KBM-7 (cell line): Measurements from ENCODE around the gene ACAP1.
A peak's percentile ranks its signal among the peaks of the same experiment; 100 is the strongest.
"Not testable (repeated sequence)": the region's sequence is repeated elsewhere in the genome, so short reads cannot be mapped to it uniquely, and the experiment has no call there.

Experiments
- DNase-seq: peaks from one replicate; pipeline ENCODE4 v3.0.0-alpha.2; 2015
- in situ Hi-C: fragments of 300-500 bp; cut with MboI; formaldehyde crosslinking; loops from 2 replicates; pipeline ENCODE4 v1.14.3; 2020; ENCODE audit warnings: low sequenced_read_pairs, low pct_unique_long_range_greater_than_20kb, mixed read lengths

The ACAP1 gene

DNA sequence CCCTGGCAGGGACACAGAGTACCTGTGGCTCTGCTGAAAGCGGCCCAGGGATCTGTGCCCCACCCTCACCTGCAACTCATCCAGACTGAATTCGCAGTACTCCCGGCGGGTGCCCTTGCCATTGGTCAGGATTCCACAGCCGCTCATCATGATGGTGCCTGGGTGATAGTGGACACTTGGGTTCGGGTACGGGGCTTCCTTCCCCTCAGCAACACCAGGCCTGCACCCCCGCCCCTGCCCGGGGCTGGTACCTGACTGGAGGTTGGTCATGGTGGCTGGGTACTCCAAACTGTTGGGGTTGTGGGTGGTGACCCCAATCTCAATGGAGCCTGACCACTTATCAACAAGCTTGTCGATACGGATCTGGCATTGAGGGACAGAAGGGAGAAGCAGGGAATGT, 10.1 kb upstream of the ACAP1 start:
- in situ Hi-C loops, result loop anchor here (25.0 kb wide), 1 partner anchor 289 kb away; the partner anchor contains the start of genes SLC16A11 and SLC16A13
- no peak for DNase-seq

GRCh38 chr17:7327056-7327455, 9.3 kb upstream of the ACAP1 start:
- no peak for DNase-seq
- in situ Hi-C loops, result loop anchor here (25.0 kb wide), 1 partner anchor 290 kb away; the partner anchor contains the start of genes SLC16A11 and SLC16A13

- DNase-seq, result no peak
- in situ Hi-C loops, result loop anchor here (25.0 kb wide), 1 partner anchor 290 kb away; the partner anchor contains the start of genes SLC16A11 and SLC16A13
Observed at GRCh38 chr17:7327501-7327900, 8.8 kb upstream of the ACAP1 start.

DNA sequence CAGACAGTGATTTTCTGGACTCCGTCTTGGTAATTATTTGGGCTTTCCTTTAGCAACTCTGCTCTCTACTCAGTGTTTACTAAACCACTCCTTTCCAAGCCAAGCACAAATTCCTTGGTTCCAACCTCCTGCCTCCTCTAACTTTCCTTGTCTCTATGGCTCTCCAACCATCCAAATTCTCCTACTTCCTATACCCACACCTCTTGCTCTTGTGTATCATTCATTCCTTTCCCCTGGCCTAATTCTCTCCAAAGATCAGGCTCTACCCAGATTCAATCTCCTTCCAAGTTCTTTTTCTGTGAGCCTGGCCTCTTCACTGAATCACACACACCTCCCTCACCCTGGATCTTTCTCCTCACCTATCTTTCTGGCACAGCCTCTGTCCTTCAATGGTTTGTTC, 8.3 kb upstream of the ACAP1 start:
- no peak for DNase-seq
- in situ Hi-C loops, result loop anchor here (25.0 kb wide), 1 partner anchor 291 kb away; the partner anchor contains the start of genes SLC16A11 and SLC16A13

- DNase-seq, result peak; percentile 27
- in situ Hi-C loops, result loop anchor here (25.0 kb wide), 1 partner anchor 292 kb away; the partner anchor contains the start of genes SLC16A11 and SLC16A13
Observed at GRCh38 chr17:7328840-7329373, 7.4 kb upstream of the ACAP1 start, which contains the start of gene NEURL4. Gene NEURL4 (minus strand): TSS chr17:7329335. CDS start chr17:7329312, 23 bp downstream.

DNA sequence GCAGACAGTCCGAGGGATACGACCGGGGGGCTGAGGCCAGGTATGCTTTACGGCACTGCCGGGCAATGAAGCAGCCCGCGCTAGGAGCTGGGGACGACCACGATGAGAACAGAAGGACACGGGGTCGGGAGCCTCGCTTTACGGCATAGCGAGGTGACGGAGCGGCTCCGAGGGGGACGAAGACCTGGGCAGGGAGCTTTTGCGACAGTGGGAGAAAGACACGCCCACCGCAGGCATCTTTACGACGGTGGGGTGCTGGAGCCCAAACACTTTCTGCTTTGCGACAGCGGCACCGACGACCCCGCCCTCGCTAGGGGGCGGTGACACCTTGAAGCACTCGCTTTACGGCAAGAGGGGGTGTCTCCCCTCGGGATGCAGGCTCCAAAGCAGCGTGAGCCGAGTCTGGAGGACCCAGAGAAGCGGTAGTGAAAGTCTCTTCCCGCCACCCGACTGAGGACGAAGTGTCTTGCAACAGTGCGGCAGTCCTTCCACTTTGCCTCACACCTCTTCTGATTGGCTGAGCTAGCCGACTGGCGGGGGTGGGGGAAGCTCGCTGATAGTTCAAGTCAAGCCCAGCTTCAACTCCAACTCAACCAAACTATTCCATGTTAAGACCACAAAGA, 6.8 kb upstream of the ACAP1 start:
- DNase-seq, result peak; percentile 99
- in situ Hi-C loops, result loop anchor here (25.0 kb wide), 1 partner anchor 292 kb away; the partner anchor contains the start of genes SLC16A11 and SLC16A13

DNA sequence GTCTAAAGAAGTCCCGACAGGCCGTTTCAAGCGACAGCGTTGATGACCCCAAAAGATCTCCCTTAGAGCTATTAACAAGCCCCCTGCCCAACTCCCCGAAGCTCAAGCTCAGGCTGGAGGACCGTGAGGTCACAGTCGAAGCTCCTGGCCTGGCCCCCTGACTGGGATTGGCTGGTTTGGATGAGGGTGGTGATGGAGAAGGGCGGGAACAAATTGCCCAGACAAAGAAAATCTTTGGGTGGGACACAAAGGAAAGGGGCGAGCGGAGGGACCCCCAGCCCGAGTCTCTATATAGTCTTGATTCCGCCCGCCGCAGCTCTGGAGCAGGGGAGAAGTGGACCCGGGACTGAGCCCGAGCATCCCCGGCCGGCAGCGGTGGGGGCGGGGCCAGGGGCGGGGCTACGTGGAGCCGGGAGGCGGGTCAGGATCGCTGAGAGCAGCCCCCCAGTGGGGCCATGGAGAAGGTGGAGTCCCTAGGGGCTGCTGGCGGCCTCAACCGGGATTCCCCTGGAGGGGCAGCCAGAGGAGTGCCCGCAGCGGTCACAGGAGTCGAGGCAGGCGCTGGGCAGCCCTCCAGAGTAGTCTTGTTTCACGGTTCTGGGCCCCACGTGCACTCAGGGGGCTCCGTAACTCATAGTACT, 6.2 kb upstream of the ACAP1 start:
- DNase-seq, result no peak
- in situ Hi-C loops, result loop anchor here (25.0 kb wide), 1 partner anchor 293 kb away; the partner anchor contains the start of genes SLC16A11 and SLC16A13

- in situ Hi-C loops, result loop anchor here (25.0 kb wide), 1 partner anchor 293 kb away; the partner anchor contains the start of genes SLC16A11 and SLC16A13
- DNase-seq, result no peak
Observed at GRCh38 chr17:7330638-7331015, 5.7 kb upstream of the ACAP1 start.

GRCh38 chr17:7332111-7332510, 4.2 kb upstream of the ACAP1 start:
- in situ Hi-C loops, result loop anchor here (25.0 kb wide), 1 partner anchor 295 kb away; the partner anchor contains the start of genes SLC16A11 and SLC16A13
- DNase-seq, result no peak

GRCh38 chr17:7332600-7333069, 3.7 kb upstream of the ACAP1 start:
- not testable (repeated sequence) for DNase-seq
- in situ Hi-C loops, result loop anchor here (25.0 kb wide), 1 partner anchor 295 kb away; the partner anchor contains the start of genes SLC16A11 and SLC16A13

DNA sequence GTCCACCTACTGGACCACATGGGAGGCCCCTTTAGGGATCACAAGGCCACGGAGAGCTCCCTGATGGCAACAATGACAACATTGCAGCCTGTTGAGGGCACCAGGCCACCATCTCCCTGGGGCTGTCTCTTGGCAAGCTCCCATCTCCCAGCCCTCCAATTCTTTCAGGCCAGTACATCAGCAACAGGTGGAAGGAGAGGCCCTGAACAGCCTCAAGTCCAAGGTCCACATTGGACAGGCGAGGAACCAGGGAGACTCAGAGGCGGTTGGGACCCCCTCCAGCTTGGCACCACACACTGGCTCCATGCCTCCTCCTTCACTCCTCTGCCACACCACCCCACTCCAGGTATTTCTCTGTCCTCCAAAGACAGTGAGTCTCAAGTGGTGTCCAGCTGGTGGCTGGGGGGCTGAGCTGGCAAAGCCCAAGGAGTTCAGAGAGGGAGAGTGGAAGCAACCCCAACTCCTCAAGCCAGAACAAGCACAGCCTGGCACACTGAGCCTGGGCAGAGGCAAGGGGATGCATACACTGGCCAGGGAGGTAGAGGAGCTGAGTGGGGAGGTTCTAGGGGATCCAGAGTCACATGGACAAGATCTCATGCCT, 1.3 kb upstream of the ACAP1 start:
- no peak for DNase-seq

DNA sequence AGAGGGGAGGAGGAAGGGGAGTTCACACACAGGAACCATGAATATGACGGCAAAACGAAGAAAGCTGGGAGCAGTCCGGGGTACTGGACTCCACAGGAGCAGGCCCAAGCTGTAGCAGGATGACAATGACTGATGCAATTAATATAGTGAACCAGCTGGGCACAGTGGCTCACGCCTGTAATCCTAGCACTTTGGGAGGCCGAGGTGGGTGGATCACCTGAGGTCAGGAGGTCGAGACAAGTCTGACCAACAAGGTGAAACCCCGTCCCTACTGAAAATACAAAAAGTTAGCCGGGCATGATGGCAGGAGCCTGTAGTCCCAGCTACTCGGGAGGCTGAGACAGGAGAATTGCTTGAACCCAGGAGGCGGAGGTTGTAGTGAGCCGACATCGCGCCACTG, 564 bp upstream of the ACAP1 start:
- in situ Hi-C loops, result loop anchor here (25.0 kb wide), 1 partner anchor 298 kb away; the partner anchor contains the start of genes SLC16A11 and SLC16A13
- DNase-seq, result not testable (repeated sequence)

More for the DNA sequence above, 1.3 kb upstream of the ACAP1 start:
- in situ Hi-C loops, result loop anchor here (25.0 kb wide), 1 partner anchor 298 kb away; the partner anchor contains the start of genes SLC16A11 and SLC16A13

DNA sequence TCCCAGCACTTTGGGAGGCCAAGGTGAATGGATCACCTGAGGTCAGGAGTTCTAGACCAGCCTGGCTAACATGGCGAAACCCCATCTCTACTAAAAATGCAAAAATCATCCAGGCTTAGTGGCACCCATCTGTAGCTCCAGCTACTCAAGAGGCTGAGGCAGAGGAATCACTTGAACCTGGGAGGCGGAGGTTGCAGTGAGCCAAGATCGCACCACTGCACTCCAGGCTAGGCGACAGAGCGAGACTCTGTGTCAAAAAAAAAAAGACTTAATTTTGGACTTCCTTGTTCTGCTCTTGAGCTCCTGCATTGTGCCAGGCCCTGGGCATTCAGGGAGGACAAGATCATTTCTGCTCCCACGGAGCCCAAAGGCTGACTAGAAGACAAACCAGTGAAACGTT, 1.3 kb downstream of the ACAP1 start:
- in situ Hi-C loops, result loop anchor here (25.0 kb wide), 1 partner anchor 300 kb away; the partner anchor contains the start of genes SLC16A11 and SLC16A13
- DNase-seq, result peak; percentile 17

DNA sequence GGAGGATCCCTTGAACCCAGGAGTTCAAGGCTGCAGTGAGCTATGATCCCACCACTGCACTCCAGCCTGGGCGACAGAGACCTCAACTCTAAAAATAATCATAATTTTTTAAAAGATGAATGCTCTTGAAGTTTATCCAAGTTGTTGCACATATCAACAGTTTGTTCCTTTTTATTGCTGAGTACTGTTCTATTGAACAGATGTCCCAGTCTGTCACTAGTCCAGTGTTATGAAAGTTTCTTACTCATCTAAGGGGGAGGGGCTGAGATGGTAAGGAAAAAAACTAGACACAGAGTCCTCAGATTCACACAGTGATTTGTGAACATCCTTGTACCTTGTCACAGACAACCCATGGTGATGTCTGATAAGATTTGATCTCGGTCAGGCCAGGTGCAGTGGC, 3.9 kb downstream of the ACAP1 start:
- in situ Hi-C loops, result loop anchor here (25.0 kb wide), 1 partner anchor 303 kb away; the partner anchor contains the start of genes SLC16A11 and SLC16A13
- no peak for DNase-seq

- in situ Hi-C loops, result loop anchor here (25.0 kb wide), 1 partner anchor 305 kb away; the partner anchor contains the start of genes SLC16A11 and SLC16A13
- DNase-seq, result no peak
Observed at GRCh38 chr17:7341842-7342241, 5.5 kb downstream of the ACAP1 start.

GRCh38 chr17:7343250-7343649, 6.9 kb downstream of the ACAP1 start:
- no peak for DNase-seq
- in situ Hi-C loops, result loop anchor here (25.0 kb wide), 1 partner anchor 306 kb away; the partner anchor contains the start of genes SLC16A11 and SLC16A13

- in situ Hi-C loops, result loop anchor here (25.0 kb wide), 1 partner anchor 310 kb away; the partner anchor contains the start of genes SLC16A11 and SLC16A13
- DNase-seq, result no peak
Observed at GRCh38 chr17:7346761-7347614, 10.7 kb downstream of the ACAP1 start.
